ENCODE results near the gene DYNC2LI1.

Gene DYNC2LI1

GRCh38 chr2:43759195-43759594 lies 14.6 kb upstream of the DYNC2LI1 start:
- H3K4me3 ChIP-seq (ENCODE audit: low read depth, low read length), result no peak overlapping the region
- TF ChIP-seq CTCF (IDR thresholded peaks at IDR 0.05; ENCODE audit: low read depth, low read length, missing control alignments), result no peak
- DNase-seq (ENCODE audit: low read depth), result no peak
- in situ Hi-C loops (cut with HindIII; ENCODE audit: low sequenced_read_pairs), result no loop called here

- in situ Hi-C loops (cut with HindIII; ENCODE audit: low sequenced_read_pairs), result no loop called here
- TF ChIP-seq CTCF (IDR thresholded peaks at IDR 0.05; ENCODE audit: low read depth, low read length, missing control alignments), result no peak
- DNase-seq (ENCODE audit: low read depth), result no peak
- H3K4me3 ChIP-seq (ENCODE audit: low read depth, low read length), result no peak overlapping the region
Observed at GRCh38 chr2:43762286-43762685, 11.6 kb upstream of the DYNC2LI1 start.

- no peak for DNase-seq (ENCODE audit: low read depth)
- no peak overlapping the region for H3K4me3 ChIP-seq (ENCODE audit: low read depth, low read length)
- in situ Hi-C loops (cut with HindIII; ENCODE audit: low sequenced_read_pairs), result no loop called here
- TF ChIP-seq CTCF (IDR thresholded peaks at IDR 0.05; ENCODE audit: low read depth, low read length, missing control alignments), result no peak
Observed at GRCh38 chr2:43763091-43763490, 10.7 kb upstream of the DYNC2LI1 start.

GRCh38 chr2:43764086-43764705 lies 9.6 kb upstream of the DYNC2LI1 start:
- no peak overlapping the region for H3K4me3 ChIP-seq (ENCODE audit: low read depth, low read length)
- in situ Hi-C loops (cut with HindIII; ENCODE audit: low sequenced_read_pairs), result no loop called here
- DNase-seq (ENCODE audit: low read depth), result no peak
- TF ChIP-seq CTCF (IDR thresholded peaks at IDR 0.05; ENCODE audit: low read depth, low read length, missing control alignments), result no peak

GRCh38 chr2:43766006-43766405 lies 7.8 kb upstream of the DYNC2LI1 start:
- H3K4me3 ChIP-seq (ENCODE audit: low read depth, low read length), result no peak overlapping the region
- no peak for DNase-seq (ENCODE audit: low read depth)
- in situ Hi-C loops (cut with HindIII; ENCODE audit: low sequenced_read_pairs), result no loop called here
- TF ChIP-seq CTCF (IDR thresholded peaks at IDR 0.05; ENCODE audit: low read depth, low read length, missing control alignments), result no peak

GRCh38 chr2:43774617-43775016 lies 778 bp downstream of the DYNC2LI1 start:
- in situ Hi-C loops (cut with HindIII; ENCODE audit: low sequenced_read_pairs), result no loop called here
- no peak for TF ChIP-seq CTCF (IDR thresholded peaks at IDR 0.05; ENCODE audit: low read depth, low read length, missing control alignments)
- no peak for DNase-seq (ENCODE audit: low read depth)
- H3K4me3 ChIP-seq (ENCODE audit: low read depth, low read length), result peak overlapping the region; percentile 76

All from astrocyte of the cerebellum (primary cell).